NOMO-1 treated with dmso at 0.1 percent for 144 hours (cell line): ENCODE measurements around the gene ZNF236.

Experiments
- DNase-seq: peaks from one replicate; lab custom pipeline; 2025; ENCODE audit not compliant: unreplicated experiment; lab: John Stamatoyannopoulos, UW

The ZNF236 gene

DNA sequence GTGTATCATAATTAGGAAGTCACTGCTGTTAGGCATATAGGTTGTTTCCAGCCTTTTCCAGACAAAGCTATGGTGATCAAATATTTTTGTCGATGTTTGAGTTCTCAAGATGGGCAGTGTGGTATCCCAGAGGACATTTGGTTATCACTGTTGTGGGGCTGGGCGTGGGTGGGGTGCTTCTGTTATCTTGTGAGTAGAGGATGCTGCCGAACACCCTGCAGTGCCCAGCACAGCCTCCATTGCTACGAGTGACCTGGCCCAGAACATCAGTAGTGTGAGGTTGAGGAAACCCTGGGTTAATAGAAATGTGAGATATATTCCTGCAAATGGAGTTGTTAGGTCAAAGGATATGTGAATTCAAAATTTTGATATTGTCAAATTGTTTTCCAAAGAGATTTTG, 33.2 kb downstream of the ZNF236 start:
- no peak for DNase-seq

DNA sequence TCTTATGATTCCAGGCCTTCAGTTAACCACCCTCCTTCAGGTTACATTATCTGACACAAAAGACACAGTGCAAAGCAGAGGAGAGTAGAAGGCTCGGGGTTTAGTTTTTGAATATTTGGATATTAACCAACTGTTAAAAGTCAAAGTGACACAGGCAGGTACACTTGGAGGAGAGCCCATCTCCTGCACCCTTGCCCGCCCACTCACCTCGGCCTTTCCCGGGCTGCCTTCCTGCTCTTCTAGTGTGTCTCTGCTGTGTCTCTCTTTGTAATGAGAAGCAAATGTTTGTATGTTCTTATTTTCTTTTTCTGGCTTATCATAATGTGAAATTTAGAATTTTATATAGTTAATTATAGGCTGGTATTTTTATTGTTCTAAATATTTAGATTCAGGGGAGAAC, 35.1 kb downstream of the ZNF236 start:
- DNase-seq: no peak

DNA sequence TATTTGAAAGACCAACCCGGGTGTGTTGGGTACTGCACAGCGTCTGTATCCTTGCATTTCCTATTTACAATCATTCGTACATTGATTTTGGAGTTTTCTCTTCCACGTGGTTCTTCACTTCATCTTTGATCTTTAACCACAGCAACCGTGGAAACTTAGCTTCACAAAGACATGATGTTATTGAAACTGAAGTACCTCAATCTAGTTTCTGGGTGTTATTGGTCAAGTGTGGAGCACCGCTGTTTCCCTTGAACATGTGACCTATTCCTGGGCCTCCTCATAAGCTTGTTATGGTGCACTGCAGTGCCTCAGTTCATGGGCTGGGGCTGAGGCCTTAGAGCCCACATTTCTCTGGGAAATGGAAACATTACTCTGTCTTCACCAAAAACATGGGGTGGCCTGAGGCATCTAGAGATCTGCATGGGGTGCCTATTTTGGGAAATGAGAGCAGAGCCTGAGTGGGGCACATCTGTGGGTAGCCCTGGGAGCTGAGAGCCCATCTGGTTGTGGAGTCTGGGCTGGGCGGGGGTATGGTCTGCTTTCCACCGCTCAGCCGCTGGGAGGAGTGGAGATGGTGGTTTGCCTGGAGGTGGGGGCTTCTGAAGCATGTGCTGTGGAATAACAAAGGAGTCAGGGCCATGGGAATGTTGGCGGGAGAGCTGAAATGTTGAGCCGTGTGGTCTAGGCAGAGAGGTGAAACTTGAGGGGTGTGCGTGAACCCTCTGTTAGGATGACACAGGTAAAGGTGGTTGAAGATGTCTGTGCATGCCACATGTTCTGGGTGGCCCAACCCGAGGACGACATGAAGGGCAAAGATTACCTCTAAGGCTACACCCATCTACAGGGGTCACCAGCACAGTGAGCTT, 37.4 kb downstream of the ZNF236 start:
- DNase-seq: no peak

DNA sequence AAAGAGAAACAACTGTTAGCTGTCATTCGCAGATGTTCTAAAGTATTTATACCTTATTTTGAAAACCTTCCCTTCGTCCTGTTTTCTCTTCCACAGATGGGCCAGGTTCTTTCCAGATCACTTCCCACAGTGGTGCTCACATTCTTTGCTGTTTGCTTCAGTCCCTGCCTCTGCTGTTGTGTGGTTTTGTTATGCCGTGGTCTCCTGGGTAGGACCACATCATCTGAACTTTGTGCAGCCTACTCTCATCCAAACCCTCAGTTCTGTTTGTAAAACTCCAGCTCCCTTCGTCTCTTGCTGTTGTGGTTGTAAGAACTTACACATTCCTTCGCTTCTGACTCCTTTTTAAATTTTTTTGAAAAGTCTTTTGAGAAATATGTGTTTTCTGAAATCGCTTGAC, 38.1 kb downstream of the ZNF236 start:
- DNase-seq: no peak

DNA sequence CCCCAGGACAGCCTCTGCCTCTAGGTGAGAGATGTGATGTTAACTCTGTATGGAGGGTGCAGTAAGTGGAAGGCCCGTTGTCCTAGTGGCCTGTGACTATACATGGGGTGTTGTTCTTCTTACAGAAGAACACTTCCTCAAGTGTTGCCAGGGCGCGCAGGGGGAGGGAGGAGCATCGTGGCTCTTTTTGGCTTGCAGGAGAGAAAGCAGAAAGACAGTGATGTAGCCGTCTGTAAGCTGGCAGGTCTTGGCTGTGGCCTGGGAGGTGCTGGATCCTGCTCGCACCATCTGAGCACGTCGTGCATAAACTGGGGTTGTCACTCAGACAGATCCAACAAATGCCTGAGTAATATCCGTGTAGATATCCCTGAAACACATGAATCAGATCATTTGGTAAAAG, 44.3 kb downstream of the ZNF236 start:
- DNase-seq: no peak

DNA sequence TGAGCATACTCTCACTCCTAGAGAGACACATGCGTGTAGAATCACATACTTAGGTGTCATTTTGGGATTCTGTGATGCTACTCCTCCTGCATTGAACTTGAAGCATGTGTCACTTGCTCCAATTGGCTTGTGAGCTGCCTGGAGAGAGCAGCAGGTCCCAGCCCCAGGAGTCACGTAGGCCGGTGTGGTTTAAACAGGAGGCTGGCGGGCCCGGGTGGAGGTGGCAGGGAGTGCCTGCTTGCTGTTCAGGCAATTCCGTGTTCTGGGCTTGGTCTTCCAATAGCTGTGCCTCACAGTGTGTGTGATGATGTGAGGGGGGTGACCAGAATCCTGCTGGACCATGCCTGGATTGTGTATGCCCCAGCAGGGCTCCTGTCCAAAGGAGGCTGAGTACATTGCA, 51.0 kb downstream of the ZNF236 start:
- no peak for DNase-seq

DNA sequence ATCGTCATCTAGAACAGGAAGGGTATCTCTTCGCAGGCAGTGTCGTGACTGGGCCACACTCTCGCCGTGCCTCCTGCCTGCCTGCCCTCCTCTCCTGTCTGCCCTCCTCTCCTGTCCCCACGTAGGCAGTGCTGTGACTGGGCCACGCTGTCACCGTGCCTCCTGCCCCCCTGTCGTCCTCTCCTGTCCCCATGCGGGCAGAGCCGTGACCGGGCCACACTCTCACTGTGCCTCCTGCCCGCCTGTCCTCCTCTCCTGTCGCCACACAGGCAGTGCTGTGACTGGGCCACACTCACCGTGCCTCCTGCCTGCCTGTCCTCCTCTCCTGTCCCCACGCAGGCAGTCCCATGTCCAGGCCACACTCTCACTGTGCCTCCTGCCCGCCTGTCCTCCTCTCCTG, 51.4 kb downstream of the ZNF236 start:
- DNase-seq: no peak

DNA sequence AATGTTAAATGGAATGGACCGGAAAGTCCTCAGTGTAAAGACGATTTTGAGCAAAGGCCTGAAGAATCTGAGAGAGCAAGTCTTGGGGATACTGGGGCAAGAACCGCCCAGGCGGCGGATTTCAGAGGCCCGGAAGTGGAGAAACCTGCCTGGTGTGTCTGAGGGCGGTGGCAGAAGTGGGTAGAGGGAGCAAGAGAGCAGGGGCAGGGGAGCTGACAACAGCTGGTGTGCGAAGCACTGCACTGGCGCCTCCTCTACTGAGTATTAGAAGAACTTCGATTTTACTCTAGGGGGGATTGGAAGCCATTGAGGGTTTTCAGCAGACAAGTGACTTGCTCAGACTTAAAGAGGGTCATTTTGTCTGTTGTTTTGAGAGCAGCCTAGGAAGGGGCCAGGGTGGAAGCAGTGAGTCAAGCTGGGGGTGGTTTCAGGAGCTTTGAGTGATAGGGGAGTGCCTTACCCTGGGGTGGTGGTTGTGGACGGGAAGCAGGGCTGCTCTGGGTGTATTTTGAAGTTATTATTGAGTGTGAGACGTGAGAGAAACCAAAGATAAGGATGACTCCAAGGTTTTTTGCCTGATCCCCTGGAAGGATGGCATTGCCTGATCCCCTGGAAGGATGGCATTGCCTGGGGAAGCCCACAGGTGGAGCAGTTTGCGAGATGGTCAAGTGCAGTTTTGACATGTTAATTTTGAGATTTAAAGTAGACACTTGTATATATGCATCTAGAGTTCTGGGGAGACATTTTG, 52.5 kb downstream of the ZNF236 start:
- DNase-seq: no peak

DNA sequence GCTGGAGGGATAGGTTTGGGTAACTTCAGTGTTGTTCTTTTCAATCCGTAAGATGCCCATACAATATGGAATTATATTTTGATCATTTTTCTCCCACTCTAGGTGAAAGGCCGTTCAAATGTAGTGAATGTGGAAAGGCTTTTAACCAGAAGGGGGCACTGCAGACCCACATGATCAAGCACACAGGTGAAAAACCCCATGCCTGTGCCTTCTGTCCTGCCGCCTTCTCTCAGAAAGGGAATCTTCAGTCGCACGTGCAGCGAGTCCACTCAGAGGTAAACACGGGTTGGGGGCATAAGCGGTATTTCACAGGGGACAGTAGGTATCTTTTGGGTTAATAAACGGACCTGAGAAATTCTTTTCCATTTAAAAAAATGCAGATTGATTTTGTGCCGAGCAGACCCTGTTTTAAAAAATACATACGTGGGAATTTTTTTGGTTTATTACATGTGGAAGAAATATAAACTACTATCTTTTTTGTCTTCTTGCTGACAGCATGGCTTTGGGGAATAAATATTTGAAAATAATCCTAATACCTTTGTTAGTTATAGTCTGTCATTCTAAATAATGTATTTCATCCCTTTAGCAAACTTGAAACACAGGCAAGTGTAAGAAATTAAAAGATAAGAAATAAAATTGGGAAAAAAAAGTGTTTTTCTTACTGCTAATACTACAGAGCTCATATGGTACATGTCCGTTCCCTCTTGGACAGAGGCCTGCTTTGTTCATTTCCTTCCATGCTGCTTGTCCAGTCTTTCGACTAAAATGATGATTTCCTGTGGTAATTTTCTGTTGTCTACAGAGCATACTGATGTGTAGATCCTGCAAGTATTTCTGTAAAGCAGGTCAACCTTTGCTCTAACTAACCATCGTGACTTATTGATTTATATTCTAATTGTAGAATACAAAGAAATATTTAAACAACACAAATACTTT, 53.3 kb downstream of the ZNF236 start:
- DNase-seq: no peak

DNA sequence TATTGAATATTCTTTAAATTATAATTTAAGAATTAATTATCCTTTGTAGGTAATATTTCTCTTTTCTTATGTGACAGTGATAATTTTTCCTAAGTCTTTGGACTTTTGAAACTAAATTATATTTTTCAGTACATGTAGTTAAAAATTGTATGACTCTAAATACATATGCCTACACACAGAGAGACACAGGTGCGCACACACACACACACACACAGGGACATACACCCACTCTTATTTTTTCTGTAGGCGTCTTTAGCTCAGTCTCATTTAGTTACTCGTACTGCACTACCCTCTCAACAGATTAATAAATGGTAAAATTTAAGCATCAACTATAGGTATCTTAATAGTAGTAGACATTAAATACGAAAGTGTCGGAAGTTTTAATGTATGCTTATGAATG, 56.1 kb downstream of the ZNF236 start:
- DNase-seq: no peak

DNA sequence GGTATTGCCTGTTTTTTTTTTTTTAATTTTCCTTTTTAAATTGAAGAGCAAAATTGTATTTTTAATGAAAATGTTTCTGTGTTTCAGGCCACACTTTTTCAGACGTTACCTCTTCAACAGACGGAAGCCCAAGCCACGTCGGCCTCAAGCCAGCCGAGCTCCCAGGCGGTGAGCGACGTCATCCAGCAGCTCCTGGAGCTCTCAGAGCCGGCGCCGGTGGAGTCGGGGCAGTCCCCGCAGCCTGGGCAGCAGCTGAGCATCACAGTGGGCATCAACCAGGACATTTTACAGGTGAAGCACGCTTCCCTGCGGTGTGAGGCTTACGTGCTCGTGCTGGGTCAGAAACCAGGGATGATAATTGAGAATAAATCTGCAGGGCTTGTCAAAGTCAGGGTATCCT, 57.7 kb downstream of the ZNF236 start:
- no peak for DNase-seq

DNA sequence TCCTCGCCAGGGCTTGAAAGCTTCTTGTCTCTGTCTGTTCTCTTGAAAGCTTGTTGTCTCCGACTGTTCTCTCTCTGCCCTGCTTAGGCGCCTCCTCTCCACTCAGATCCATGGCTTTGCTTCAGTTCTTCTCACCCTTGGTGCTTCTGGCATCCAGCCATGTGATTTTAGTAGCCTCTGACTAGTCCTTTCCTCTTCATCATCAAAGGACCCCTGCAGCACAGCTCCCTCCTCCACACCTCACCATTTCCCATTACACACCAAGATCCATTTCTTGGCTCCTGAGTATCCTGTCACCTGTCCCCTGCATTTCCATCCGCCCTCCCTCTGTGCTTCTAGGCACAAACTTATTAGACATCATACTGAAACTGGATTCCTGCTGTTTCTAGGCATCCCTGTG, 59.4 kb downstream of the ZNF236 start:
- no peak for DNase-seq

DNA sequence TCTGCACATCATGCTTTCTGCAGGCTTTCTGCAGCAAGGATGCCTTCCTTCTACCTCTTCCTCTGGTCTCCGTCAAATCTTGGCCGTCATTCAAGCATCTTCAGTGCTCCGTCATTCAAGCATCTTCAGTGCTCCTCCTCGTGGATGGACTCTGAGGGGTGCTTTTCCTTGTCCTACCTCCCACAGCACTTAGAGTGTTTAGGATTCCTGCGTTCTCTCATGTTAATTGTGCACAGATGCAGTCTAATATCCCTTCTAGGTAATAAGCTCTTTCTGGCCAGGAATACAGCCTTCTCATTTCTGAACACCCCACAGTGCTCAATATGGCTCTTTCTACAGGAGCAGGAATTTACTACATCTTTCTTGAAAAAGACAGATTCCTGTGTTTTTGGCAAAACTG, 59.8 kb downstream of the ZNF236 start:
- no peak for DNase-seq

DNA sequence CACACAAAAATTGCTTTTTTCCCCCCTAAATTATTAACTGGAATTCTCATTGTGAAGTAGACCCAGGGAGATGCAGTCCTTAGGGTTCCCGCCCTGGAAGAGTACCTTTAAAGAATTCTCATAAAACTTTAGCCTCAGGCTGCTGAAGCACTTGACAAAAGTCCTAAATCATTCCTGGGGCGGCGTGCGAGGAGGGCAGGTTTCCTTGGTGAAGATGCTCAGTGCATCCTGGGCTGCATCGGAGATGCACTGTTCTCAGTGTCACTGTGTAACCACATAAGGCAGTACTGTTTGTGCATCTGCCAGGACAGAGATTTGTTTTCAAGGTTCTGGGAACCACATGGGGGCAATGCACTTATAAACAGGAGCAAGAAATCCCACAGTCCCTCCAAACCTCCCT, 62.6 kb downstream of the ZNF236 start:
- DNase-seq: no peak

DNA sequence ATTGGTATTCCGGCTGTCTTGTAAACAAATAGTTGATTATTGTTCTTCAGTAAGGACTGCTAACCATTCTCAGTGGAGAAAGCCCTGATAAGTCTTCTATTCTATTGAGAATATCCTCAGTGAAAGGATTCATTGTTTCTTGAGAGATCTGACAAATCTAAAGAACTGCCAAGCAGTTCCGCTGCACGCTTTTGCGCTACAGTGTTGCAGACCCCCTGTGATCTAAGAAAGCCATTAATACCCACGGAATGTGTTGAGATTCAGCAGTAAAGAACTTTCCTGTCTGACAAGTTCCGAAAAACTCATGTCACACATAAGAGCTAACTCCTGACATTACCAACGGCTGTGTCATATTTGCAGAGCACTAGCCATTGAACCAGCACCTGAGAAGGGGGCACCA, 63.8 kb downstream of the ZNF236 start:
- DNase-seq: no peak

DNA sequence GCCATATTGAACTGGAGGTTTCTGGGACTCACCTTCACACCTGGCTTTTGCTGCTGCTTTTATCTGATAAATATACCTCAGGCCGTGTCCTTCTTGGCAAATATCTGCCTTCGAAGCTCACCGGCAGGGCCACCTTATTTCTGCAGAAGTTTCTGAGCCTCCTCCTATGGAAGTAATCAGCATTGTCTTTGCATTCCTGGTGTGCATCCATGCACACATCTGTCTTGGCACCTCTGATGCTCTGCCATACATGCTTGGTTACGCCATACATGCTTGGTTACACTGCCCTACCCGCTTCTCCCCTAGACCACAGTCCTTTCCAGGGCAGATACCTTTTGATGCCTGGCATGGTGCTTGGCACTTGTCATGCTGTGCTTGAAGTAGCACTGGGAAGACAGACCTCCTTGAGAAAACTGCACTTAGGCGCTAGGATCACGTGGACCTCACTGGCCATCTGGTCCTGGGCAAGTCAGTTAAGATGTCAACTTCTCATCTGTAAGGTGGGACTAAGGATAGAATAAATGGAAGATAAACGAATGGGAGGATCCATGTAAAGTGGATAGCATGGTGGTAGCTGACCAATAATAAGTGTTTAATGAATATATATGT, 66.8 kb downstream of the ZNF236 start:
- DNase-seq: no peak

DNA sequence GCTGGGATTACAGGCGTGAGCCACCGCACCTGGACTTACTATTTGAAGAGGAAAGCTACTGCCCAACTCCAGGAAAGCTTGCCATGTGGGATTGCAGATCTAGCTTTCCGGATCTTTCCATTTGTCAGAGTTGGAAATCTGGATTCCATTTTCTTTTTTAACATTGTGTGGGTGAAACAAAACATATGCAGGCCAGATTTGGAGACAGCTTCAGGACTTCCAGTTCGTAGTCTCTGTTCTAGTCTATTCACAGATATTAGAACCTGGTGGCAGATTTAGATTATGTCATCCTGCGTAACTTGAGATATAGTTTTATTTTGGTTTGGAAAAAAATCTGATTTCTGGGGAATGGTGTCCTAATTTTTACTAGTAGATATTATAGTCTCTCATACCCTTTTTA, 70.5 kb downstream of the ZNF236 start:
- no peak for DNase-seq

DNA sequence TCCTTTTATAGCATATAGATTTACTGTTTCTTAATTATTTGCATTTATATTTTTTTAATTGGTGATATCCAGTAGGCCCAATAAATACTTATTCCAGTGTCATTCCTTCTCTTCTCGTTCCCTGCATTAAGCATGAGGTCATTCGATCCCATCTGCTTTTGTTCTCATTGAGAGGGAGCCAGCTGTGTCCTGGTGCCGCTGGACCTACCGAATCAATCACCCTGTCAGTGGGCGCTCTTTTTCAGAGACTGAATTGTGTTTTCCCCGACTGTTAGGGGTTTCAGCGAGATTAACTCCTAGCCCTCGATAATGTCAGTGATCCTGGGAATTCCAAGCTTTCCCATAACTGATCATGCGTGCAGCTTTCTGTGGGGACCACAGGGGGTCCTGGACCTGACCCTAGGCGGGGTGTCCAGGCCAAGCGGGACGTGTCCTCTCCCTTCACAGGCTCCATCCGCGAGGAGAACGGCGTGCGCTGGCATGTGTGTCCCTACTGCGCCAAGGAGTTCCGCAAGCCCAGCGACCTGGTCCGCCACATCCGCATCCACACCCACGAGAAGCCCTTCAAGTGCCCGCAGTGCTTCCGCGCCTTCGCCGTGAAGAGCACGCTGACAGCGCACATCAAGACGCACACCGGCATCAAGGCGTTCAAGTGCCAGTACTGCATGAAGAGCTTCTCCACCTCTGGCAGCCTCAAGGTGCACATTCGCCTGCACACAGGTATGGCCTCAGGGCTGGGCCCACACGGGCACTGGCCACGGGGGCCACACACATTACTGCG, 72.4 kb downstream of the ZNF236 start:
- no peak for DNase-seq

DNA sequence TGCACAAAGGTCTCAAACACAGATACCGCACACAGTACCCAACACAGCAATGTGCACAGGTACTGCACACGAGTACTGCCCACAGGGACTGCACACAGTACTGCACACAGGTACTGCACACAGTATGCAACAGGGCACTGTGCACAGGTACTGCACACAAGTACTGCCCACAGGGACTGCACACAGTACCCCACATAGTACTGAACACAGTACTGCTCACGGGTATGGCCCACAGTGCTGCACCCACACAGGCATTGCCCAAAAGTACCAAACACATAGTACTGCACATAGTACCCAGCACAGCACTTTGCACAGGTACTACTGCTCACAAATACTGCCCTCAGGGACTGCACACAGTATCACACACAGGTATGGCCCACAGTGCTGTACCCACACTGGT, 73.1 kb downstream of the ZNF236 start:
- no peak for DNase-seq

DNA sequence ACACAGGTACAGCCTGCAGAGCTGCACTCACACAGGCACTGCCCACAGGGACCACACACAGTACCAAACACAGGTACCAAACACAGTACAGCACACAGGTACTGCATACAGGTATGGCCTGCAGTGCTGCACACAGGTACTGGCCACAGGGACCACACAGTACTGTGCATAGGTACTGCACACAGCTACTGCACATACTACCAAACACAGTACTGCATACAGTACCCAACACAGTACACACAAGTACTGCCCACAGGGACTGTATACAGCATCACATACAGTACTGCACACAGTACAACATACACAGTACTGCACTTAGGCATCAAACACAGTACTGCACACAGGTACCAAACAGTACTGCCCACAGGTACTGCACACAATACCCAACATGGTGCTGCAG, 74.3 kb downstream of the ZNF236 start:
- DNase-seq: no peak
